Measurements from ENCODE around the gene KRTAP16-1. TPM values are rescaled to one million over a fixed set of nuclear protein-coding genes. Genes with fewer than 3 reads are reported as not detected.

The KRTAP16-1 gene
- total RNA-seq, 1 donor from 2014 or later, result not detected

- DNase-seq (ENCODE audit: low spot score in 2 of 2) (no peak), FAIRE-seq (no peak)
Observed at GRCh38 chr17:41331606-41332005, 22.5 kb upstream of the KRTAP16-1 start.

- no peak for FAIRE-seq
- DNase-seq (ENCODE audit: low spot score in 2 of 2), result peak in 1 of 2 donors; percentile 40
Observed at GRCh38 chr17:41329279-41329948, 20.3 kb upstream of the KRTAP16-1 start.

GRCh38 chr17:41328207-41328606 lies 19.1 kb upstream of the KRTAP16-1 start:
- FAIRE-seq, result no peak
- no peak for DNase-seq (ENCODE audit: low spot score in 2 of 2)

- FAIRE-seq (no peak), DNase-seq (ENCODE audit: low spot score in 2 of 2) (no peak)
Observed at GRCh38 chr17:41327411-41328120, 18.5 kb upstream of the KRTAP16-1 start.

- DNase-seq (ENCODE audit: low spot score in 2 of 2) (no peak), FAIRE-seq (no peak)
Observed at GRCh38 chr17:41326173-41327145, 17.4 kb upstream of the KRTAP16-1 start.

- DNase-seq (ENCODE audit: low spot score in 2 of 2) (no peak), FAIRE-seq (no peak)
Observed at GRCh38 chr17:41325611-41326010, 16.5 kb upstream of the KRTAP16-1 start.

GRCh38 chr17:41325126-41325525 lies 16.0 kb upstream of the KRTAP16-1 start:
- FAIRE-seq (no peak), DNase-seq (ENCODE audit: low spot score in 2 of 2) (no peak)

- FAIRE-seq (no peak), DNase-seq (ENCODE audit: low spot score in 2 of 2) (no peak)
Observed at GRCh38 chr17:41324180-41325075, 15.3 kb upstream of the KRTAP16-1 start.

GRCh38 chr17:41322903-41323895 lies 14.1 kb upstream of the KRTAP16-1 start:
- no peak for DNase-seq (ENCODE audit: low spot score in 2 of 2)
- FAIRE-seq, result no peak

- FAIRE-seq (no peak), DNase-seq (ENCODE audit: low spot score in 2 of 2) (peak; percentile 23 to 25)
Observed at GRCh38 chr17:41322094-41322902, 13.2 kb upstream of the KRTAP16-1 start.

- DNase-seq (ENCODE audit: low spot score in 2 of 2) (no peak), FAIRE-seq (no peak)
Observed at GRCh38 chr17:41318231-41318630, 9.1 kb upstream of the KRTAP16-1 start.

- FAIRE-seq (no peak), DNase-seq (ENCODE audit: low spot score in 2 of 2) (no peak)
Observed at GRCh38 chr17:41315814-41316445, 6.8 kb upstream of the KRTAP16-1 start.

- FAIRE-seq, result no peak
- no peak for DNase-seq (ENCODE audit: low spot score in 2 of 2)
Observed at GRCh38 chr17:41315204-41315794, 6.2 kb upstream of the KRTAP16-1 start, which contains the start of gene KRTAP17-1. Gene KRTAP17-1, minus strand, starts transcription at chr17:41315710. Its CDS starts 60 bp downstream, at chr17:41315650.

GRCh38 chr17:41311111-41311510 lies 2.0 kb upstream of the KRTAP16-1 start:
- no peak for DNase-seq (ENCODE audit: low spot score in 2 of 2)

GRCh38 chr17:41308251-41308917 lies 725 bp downstream of the KRTAP16-1 start:
- FAIRE-seq, result no peak
- DNase-seq (ENCODE audit: low spot score in 2 of 2), result no peak

More at GRCh38 chr17:41311111-41311510, 2.0 kb upstream of the KRTAP16-1 start:
- no peak for FAIRE-seq

GRCh38 chr17:41307647-41308046 lies 1.5 kb downstream of the KRTAP16-1 start:
- FAIRE-seq, result no peak
- DNase-seq (ENCODE audit: low spot score in 2 of 2), result no peak
